ENCODE measurements around the gene NKX1-1.

- no peak for TF ChIP-seq TAF1 (IDR thresholded peaks at IDR 0.05; ENCODE audit: borderline replicate concordance, insufficient read depth, low read length)
- no peak for TF ChIP-seq POLR2AphosphoS5 (IDR thresholded peaks at IDR 0.05; ENCODE audit: low read depth, low read length)
- no peak for TF ChIP-seq SIN3A (IDR thresholded peaks at IDR 0.05; ENCODE audit: borderline replicate concordance, insufficient read depth, low read length)
These were observed 27.5 kb downstream of the NKX1-1 start for GRCh38 chr4:1378559-1379231.
